NCI-H524 treated with DMSO at 0.1 percent for 48 hours (cell line): Measurements from ENCODE around the gene DDX19B.
"Not testable (repeated sequence)": the region's sequence is repeated elsewhere in the genome, so short reads cannot be mapped to it uniquely, and the experiment has no call there.

Experiments
- DNase-seq: peaks from one replicate; lab custom pipeline; 2025; lab: John Stamatoyannopoulos, UW

Gene DDX19B

GRCh38 chr16:70287304-70287971 lies 11.5 kb upstream of the DDX19B start:
- DNase-seq: not testable (repeated sequence)

GRCh38 chr16:70289229-70290094 lies 9.5 kb upstream of the DDX19B start, which contains the start of gene AARS1:
Gene AARS1 (minus strand): TSS chr16:70289506. CDS start chr16:70282763, 6,743 bp downstream.
- peak; percentile 97 for DNase-seq

GRCh38 chr16:70290949-70291519 lies 8.0 kb upstream of the DDX19B start:
- DNase-seq: no peak

DNA sequence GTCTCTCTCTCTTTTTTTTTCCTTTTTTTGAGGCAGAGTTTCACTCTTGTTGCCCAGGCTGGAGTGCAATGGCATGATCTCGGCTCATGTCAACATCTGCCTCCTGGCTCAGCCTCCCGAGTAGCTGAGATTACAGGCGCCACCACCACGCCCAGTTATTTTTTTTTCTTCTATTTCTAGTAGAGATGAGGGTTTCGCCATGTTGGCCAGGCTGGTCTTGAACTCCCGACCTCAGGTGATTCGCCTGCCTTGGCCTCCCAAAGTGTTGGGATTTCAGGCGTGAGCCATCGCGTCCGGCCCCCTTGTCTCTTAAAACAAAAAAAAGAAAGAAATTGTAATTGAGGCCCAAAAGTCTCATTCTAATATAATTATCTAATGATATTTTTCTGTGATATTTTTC lies 6.8 kb upstream of the DDX19B start:
- not testable (repeated sequence) for DNase-seq

- no peak for DNase-seq
Observed at GRCh38 chr16:70294385-70295025, 4.5 kb upstream of the DDX19B start.

- DNase-seq: no peak
Observed at GRCh38 chr16:70295634-70296033, 3.4 kb upstream of the DDX19B start.

GRCh38 chr16:70301121-70301520 lies 2.1 kb downstream of the DDX19B start:
- DNase-seq: no peak

GRCh38 chr16:70302745-70303144 lies 3.8 kb downstream of the DDX19B start:
- no peak for DNase-seq

- no peak for DNase-seq
Observed at GRCh38 chr16:70304892-70305448, 6.0 kb downstream of the DDX19B start.

DNA sequence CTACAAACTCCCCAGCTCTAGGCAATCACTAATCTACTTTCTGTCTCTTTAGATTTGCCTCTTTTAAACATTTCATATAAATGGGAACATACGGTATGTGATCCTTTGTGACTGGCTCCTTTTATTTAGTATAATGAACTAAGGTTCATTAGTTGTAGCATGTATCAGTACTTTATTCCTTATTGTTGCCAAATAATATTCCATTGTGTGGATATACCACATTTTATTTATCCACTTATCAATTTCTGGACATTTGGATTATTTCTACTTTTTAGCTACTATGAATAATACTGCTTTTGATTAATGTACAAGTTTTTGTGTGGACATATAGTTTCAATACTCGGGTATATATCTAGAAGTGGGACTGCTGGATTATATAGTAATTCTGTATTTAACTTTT lies 7.9 kb downstream of the DDX19B start:
- no peak for DNase-seq

GRCh38 chr16:70307726-70308125 lies 8.7 kb downstream of the DDX19B start:
- not testable (repeated sequence) for DNase-seq

GRCh38 chr16:70320121-70320520 lies 21.1 kb downstream of the DDX19B start:
- DNase-seq: no peak

DNA sequence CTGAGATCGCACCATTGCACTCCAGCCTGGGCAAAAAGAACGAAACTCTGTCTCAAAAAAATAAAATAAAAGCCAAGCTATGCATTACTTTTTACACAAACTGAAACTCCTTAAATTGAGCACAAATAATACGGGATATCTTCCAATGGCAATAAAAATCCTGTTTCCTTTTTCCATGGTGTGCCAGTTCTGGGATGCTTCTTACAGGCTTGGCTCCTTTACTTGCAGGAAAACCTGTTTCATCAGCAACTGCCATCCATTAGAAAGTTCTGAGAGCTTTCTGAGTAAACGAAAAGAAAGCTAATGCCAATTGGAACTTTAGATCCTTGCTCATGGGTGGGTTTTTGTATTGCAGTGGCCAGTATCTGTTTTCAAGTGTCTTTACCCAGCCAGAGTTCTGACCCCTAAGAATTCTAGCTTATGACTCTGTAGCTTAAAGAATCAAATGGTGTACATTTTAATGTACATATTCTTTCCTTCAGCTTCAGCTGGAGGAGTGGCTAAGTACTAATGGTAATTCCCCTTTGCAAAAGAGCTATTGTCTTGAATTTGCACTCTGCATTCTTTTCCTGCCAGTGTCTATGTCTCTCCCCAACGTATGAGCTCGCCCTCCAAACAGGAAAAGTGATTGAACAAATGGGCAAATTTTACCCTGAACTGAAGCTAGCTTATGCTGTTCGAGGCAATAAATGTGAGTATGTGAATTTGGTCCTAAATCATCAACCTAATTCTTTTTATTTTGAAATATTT lies 26.2 kb downstream of the DDX19B start:
- DNase-seq: no peak

DNA sequence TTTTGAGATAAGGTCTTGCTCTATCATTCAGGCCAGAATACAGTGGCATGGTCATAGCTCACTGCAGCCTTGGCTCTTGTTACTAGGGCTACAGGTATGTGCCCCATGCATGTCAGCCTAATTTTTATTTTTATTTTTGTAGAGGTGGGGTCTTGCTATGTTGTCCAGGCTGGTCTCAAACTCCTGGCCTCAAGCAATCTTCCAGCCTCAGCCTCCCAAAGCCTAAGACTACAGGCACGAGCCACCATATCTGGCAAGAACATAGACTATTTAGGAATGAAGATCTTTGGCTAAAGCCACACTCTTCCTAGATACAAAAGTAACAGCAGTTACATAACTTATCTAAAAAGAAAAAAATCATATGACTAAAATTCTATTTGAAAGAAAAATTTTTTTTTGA lies 32.1 kb downstream of the DDX19B start:
- DNase-seq: no peak

GRCh38 chr16:70331588-70332358 lies 32.8 kb downstream of the DDX19B start:
- no peak for DNase-seq

DNA sequence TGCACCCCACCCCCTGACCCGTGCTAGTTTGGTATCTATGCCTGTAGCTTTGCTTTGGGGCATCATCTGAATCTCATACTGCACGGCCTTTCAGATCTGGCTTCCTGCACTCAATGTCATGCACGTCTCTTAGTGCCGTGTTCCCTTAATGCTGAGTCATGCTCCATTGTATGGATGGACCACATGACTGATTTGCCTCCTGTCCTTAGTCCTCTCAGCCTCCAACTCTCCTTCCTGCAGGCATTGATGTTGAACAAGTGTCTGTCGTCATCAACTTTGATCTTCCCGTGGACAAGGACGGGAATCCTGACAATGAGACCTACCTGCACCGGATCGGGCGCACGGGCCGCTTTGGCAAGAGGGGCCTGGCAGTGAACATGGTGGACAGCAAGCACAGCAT lies 33.7 kb downstream of the DDX19B start:
- DNase-seq: not testable (repeated sequence)

GRCh38 chr16:70337814-70338213 lies 38.8 kb downstream of the DDX19B start:
- DNase-seq: no peak

- DNase-seq: no peak
Observed at GRCh38 chr16:70341600-70341999, 42.6 kb downstream of the DDX19B start.

DNA sequence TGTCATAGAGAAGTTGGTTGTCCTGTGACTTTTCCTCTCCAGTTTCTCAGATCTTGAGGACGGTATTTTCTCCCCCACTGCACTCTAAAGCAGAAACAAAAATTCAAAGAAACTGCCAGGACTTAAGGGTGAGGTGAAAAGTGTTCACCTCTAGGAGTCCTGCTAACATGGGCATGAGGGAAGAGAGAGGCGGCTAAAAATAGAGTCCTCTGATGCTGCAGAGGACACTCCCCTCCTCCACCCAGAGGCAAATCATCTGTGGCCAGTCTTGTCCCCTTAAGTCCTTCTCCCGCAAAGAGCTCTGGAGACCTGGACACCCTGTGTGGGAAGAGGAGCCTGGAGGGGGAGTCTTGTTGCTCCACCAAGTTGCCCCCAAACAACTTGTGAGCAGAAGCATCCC lies 43.0 kb downstream of the DDX19B start:
- no peak for DNase-seq

- DNase-seq: no peak
Observed at GRCh38 chr16:70345840-70346239, 46.9 kb downstream of the DDX19B start.

GRCh38 chr16:70348991-70349390 lies 50.0 kb downstream of the DDX19B start:
- no peak for DNase-seq
